ENCODE measurements around the gene RASSF5. TPM values are rescaled to one million over a fixed set of nuclear protein-coding genes. Genes with fewer than 3 reads are reported as not detected.

RASSF5 gene
- total and polyA plus RNA-seq, 2 of the 13 experiments (the other 11 are each of a cell fraction or from before 2014, with no cell fraction given), result 0.18 to 0.40 TPM

GRCh38 chr1:206541236-206541833, 34.0 kb downstream of the RASSF5 start:
- Histone ChIP-seq H3K79me2 (ENCODE audit: insufficient read depth, low read length) (no peaks in the 10 kb centered on the region), H3K27me3 (ENCODE audit: control insufficient read depth in 1 of 2, insufficient read depth in 2 of 2, low read length in 2 of 2) (peaks cover 0 to 1% of the 10 kb centered on the region in 2 experiments; a peak in 1 of 5 replicates), H4K20me1 (ENCODE audit: insufficient read depth, low read length) (no peaks in the 10 kb centered on the region; the same call in 1 of the 2 replicates), H3K9me3 (ENCODE audit: low read length) (no peaks in the 10 kb centered on the region), H3K36me3 (replicated peaks in 1 of 2; ENCODE audit: control insufficient read depth in 1 of 2, insufficient read depth in 2 of 2, low read length in 2 of 2) (no peaks in the 10 kb centered on the region), H2AFZ (ENCODE audit: low read length) (no peak overlapping the region), H3K4me3 (replicated peaks in 1 of 3; ENCODE audit: insufficient read depth in 1 of 3, low read depth in 2 of 3, low read length in 3 of 3) (no peak overlapping the region), H3K4me1 (ENCODE audit: insufficient read depth, low read length) (no peaks in the 10 kb centered on the region), H3K27ac (ENCODE audit: extremely low read length, insufficient read depth, low read length) (no peak overlapping the region), H3K9ac (ENCODE audit: insufficient read depth, low read depth, low read length) (no peak overlapping the region), H3K4me2 (ENCODE audit: low read depth, low read length) (no peak overlapping the region)
- ATAC-seq (no peak), FAIRE-seq (no peak), DNase-seq (ENCODE audit: low spot score) (no peak)
- in situ Hi-C loops (cut with HindIII; ENCODE audit: extremely low pct_ligation_motif_present, low pct_unique_long_range_greater_than_20kb), result loop anchor here (5.0 kb wide), 2 partner anchors 34 to 41 kb away; partner anchors contain the start of gene RASSF5
- intact Hi-C loops (cut with micrococcal nuclease; ENCODE audit: unreplicated experiment), result no loop called here
- BruUV-seq (replicated peaks), result no TSS peak
- CTCF ChIA-PET (ENCODE audit: low intra/inter-chr PET ratio, low total read pairs), result no interaction called here
- WGBS (ENCODE audit: low lambda C conversion rate), result 62% methylated on average over 7 of the region's 7 CpGs
- TF ChIP-seq ZNF839 (CRISPR knock-in tag; IDR thresholded peaks at IDR 0.05; ENCODE audit: borderline replicate concordance) (no peak), ZBTB38 (CRISPR knock-in tag; IDR thresholded peaks at IDR 0.05) (no peak), HMG20A (CRISPR knock-in tag; IDR thresholded peaks at IDR 0.05; ENCODE audit: borderline replicate concordance) (no peak), STAG1 (CRISPR knock-in tag; IDR thresholded peaks at IDR 0.05) (no peak), CENPBD1 (CRISPR knock-in tag; IDR thresholded peaks at IDR 0.05; ENCODE audit: borderline replicate concordance, low read depth) (no peak), ZMYM3 (CRISPR knock-in tag; IDR thresholded peaks at IDR 0.05) (no peak), ZNF101 (CRISPR knock-in tag; IDR thresholded peaks at IDR 0.05; ENCODE audit: borderline replicate concordance, low read depth) (no peak), ZSCAN21 (CRISPR knock-in tag; IDR thresholded peaks at IDR 0.05; ENCODE audit: borderline replicate concordance) (no peak), SMAD9 (CRISPR knock-in tag; IDR thresholded peaks at IDR 0.05) (no peak)
- POLR2A ChIA-PET, result no interaction called here
